Activated CD4-positive, alpha-beta T cell treated with anti-CD3 and anti-CD28 coated beads, Interleukin-2, amount 50 U/mL, for 16 hours (primary cell): Measurements from ENCODE around the gene LGI4.

Experiments used
- DNase-seq: peaks from one replicate; pipeline ENCODE4 v3.0.0-alpha.2; 2020

Gene LGI4

GRCh38 chr19:35083691-35084508, 51.0 kb downstream of the LGI4 start:
- DNase-seq: no peak

GRCh38 chr19:35081201-35081600, 53.7 kb downstream of the LGI4 start:
- no peak for DNase-seq

- DNase-seq: no peak
These were observed 54.2 kb downstream of the LGI4 start for GRCh38 chr19:35080613-35081170.

- no peak for DNase-seq
These were observed 55.0 kb downstream of the LGI4 start for GRCh38 chr19:35079826-35080225.

- no peak for DNase-seq
These were observed 57.2 kb downstream of the LGI4 start for GRCh38 chr19:35077411-35078223.

GRCh38 chr19:35076657-35077056, 58.2 kb downstream of the LGI4 start:
- DNase-seq: no peak

- no peak for DNase-seq
These were observed 58.9 kb downstream of the LGI4 start for GRCh38 chr19:35076026-35076370.

GRCh38 chr19:35075202-35076025, 59.4 kb downstream of the LGI4 start:
- DNase-seq: no peak
